Loucy (cell line): ENCODE data around the gene PDLIM3.
"Not testable (repeated sequence)": the region's sequence is repeated elsewhere in the genome, so short reads cannot be mapped to it uniquely, and the experiment has no call there.

Source experiments
- H2AFZ ChIP-seq: fragments of 200-600 bp; sonication (generic); 2 replicates; pipeline ENCODE4 v1.6.0; 2016; ENCODE audit warnings: antibody characterized with exemption, mild to moderate bottlenecking, low read length, moderate library complexity
- H3F3A ChIP-seq: fragments of 200-600 bp; 2 replicates; pipeline ENCODE4 v1.6.0; 2016; ENCODE audit warnings: antibody characterized with exemption, low read depth, mild to moderate bottlenecking
- H3K27me3 ChIP-seq: fragments of 200-600 bp; sonication (generic); 2 replicates; pipeline ENCODE4 v1.6.1; 2014; ENCODE audit warnings: low read length, mild to moderate bottlenecking; ENCODE audit not compliant: insufficient read depth, poor library complexity, severe bottlenecking
- H3K36me3 ChIP-seq: fragments of 200-600 bp; sonication (generic); 2 replicates; pipeline ENCODE4 v1.6.1; 2016; ENCODE audit warnings: low read length; ENCODE audit not compliant: insufficient read depth
- H3K4me1 ChIP-seq: fragments of 200-600 bp; sonication (generic); 2 replicates; pipeline ENCODE4 v1.5.1; 2014; ENCODE audit warnings: low read length, mild to moderate bottlenecking; ENCODE audit not compliant: insufficient read depth, poor library complexity, severe bottlenecking
- H3K4me2 ChIP-seq: fragments of 200-600 bp; sonication (generic); 2 replicates; pipeline ENCODE4 v1.6.0; 2014; ENCODE audit warnings: antibody characterized with exemption, low read length, low read depth, mild to moderate bottlenecking; ENCODE audit not compliant: poor library complexity, severe bottlenecking
- H3K4me3 ChIP-seq: fragments of 200-600 bp; sonication (generic); 2 replicates; pipeline ENCODE4 v1.5.1; 2014; ENCODE audit warnings: low read length, mild to moderate bottlenecking, mixed read lengths; ENCODE audit not compliant: poor library complexity, severe bottlenecking
- H3K79me2 ChIP-seq: fragments of 200-600 bp; sonication (generic); 2 replicates; pipeline ENCODE4 v1.6.1; 2014; ENCODE audit warnings: low read length; ENCODE audit not compliant: insufficient read depth
- H3K9ac ChIP-seq: fragments of 200-600 bp; sonication (generic); 2 replicates; pipeline ENCODE4 v1.6.0; 2014; ENCODE audit warnings: mild to moderate bottlenecking, low read depth, low read length, moderate library complexity; ENCODE audit not compliant: poor library complexity, severe bottlenecking
- H3K9me2 ChIP-seq: fragments of 200-600 bp; sonication (generic); replicated peaks from 2 replicates; pipeline ENCODE4 v1.6.1; 2016; ENCODE audit warnings: low read depth, low read length, mixed read lengths
- H3K9me3 ChIP-seq: fragments of 200-600 bp; sonication (generic); 2 replicates; pipeline ENCODE4 v1.6.1; 2014; ENCODE audit warnings: mild to moderate bottlenecking, antibody characterized with exemption, low read length, low read depth; ENCODE audit not compliant: insufficient read depth
- H4K20me1 ChIP-seq: fragments of 200-600 bp; sonication (generic); 2 replicates; pipeline ENCODE4 v1.6.0; 2014; ENCODE audit warnings: antibody characterized with exemption, low read length, mild to moderate bottlenecking; ENCODE audit not compliant: insufficient read depth, poor library complexity, severe bottlenecking
- EZH2phosphoT487 ChIP-seq: fragments of 200-600 bp; IDR thresholded peaks from 2 replicates; pipeline ENCODE4 v1.6.1; 2018; ENCODE audit warnings: antibody characterized with exemption, mild to moderate bottlenecking, moderate library complexity, borderline replicate concordance
- TF ChIP-seq, protein P1 (sequence below): fragments of 200-600 bp; sonication (generic); conservative IDR thresholded peaks from 2 replicates; pipeline ENCODE4 v1.5.1; 2014; ENCODE audit warnings: mild to moderate bottlenecking, antibody characterized with exemption, low read length

Gene PDLIM3

DNA sequence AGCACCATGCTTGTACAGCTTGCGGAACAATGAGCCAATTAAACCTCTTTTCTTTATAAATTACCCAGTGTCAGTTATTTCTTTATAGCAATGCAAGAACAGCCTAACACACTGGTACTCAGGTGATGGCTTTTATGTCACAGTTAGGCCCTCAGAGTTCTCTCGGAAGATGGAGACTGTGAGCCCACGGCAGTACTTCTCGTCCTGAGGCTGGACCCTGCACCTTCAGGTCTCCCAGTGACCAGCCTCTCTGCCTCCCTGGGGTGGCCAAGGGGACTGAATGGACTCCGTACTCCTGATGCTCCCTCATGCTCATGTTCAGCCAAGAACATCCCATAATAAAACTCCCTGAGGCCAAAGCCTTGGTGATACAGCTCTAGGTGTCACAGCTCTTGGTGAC is 25.0 kb upstream of the PDLIM3 start:
- no peaks in the 10 kb centered on the region for H3K27me3 ChIP-seq
- no peaks in the 10 kb centered on the region; the same call in 1 of the 2 replicates for H3K9me3 ChIP-seq
- no peaks in the 10 kb centered on the region for H4K20me1 ChIP-seq
- H3K9me2 ChIP-seq: no peaks in the 10 kb centered on the region
- no peaks in the 10 kb centered on the region for H3K4me1 ChIP-seq
- TF ChIP-seq, protein P1, sequence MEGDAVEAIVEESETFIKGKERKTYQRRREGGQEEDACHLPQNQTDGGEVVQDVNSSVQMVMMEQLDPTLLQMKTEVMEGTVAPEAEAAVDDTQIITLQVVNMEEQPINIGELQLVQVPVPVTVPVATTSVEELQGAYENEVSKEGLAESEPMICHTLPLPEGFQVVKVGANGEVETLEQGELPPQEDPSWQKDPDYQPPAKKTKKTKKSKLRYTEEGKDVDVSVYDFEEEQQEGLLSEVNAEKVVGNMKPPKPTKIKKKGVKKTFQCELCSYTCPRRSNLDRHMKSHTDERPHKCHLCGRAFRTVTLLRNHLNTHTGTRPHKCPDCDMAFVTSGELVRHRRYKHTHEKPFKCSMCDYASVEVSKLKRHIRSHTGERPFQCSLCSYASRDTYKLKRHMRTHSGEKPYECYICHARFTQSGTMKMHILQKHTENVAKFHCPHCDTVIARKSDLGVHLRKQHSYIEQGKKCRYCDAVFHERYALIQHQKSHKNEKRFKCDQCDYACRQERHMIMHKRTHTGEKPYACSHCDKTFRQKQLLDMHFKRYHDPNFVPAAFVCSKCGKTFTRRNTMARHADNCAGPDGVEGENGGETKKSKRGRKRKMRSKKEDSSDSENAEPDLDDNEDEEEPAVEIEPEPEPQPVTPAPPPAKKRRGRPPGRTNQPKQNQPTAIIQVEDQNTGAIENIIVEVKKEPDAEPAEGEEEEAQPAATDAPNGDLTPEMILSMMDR: no peak
- no peak for TF ChIP-seq EZH2phosphoT487
- H3K4me2 ChIP-seq: no peak overlapping the region
- no peak overlapping the region for H3K4me3 ChIP-seq
- no peak overlapping the region for H3K9ac ChIP-seq
- H3K36me3 ChIP-seq: no peaks in the 10 kb centered on the region
- no peak overlapping the region for H2AFZ ChIP-seq
- H3K79me2 ChIP-seq: no peaks in the 10 kb centered on the region
- no peaks in the 10 kb centered on the region for H3F3A ChIP-seq

DNA sequence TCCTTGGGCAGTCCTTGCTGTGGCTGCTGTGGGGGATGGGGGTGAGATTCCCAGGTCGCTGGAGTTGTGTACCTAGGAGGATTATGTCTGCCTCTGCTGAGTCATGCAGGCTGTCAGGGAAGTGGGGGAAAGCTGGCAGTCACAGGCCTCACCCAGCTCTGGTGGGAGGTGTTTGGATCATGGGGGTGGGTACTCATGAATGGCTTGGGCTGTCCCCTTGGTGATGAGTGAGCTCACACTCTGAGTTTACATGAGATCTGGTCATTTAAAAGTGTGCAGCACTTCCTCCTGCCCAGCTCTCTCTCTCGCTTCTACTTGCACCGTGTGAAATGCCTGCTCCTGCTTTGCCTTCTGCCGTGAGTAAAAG is 24.6 kb upstream of the PDLIM3 start:
- Histone ChIP-seq H3K4me1 (no peaks in the 10 kb centered on the region), H4K20me1 (no peaks in the 10 kb centered on the region), H3K4me3 (no peak overlapping the region), H3K79me2 (no peaks in the 10 kb centered on the region), H3K27me3 (no peaks in the 10 kb centered on the region), H3K36me3 (no peaks in the 10 kb centered on the region), H3K9me3 (no peaks in the 10 kb centered on the region; the same call in 1 of the 2 replicates), H3K9me2 (no peaks in the 10 kb centered on the region), H3K9ac (no peak overlapping the region), H2AFZ (no peak overlapping the region), H3F3A (no peaks in the 10 kb centered on the region), H3K4me2 (no peak overlapping the region)
- TF ChIP-seq EZH2phosphoT487: no peak
- TF ChIP-seq, protein P1: no peak

DNA sequence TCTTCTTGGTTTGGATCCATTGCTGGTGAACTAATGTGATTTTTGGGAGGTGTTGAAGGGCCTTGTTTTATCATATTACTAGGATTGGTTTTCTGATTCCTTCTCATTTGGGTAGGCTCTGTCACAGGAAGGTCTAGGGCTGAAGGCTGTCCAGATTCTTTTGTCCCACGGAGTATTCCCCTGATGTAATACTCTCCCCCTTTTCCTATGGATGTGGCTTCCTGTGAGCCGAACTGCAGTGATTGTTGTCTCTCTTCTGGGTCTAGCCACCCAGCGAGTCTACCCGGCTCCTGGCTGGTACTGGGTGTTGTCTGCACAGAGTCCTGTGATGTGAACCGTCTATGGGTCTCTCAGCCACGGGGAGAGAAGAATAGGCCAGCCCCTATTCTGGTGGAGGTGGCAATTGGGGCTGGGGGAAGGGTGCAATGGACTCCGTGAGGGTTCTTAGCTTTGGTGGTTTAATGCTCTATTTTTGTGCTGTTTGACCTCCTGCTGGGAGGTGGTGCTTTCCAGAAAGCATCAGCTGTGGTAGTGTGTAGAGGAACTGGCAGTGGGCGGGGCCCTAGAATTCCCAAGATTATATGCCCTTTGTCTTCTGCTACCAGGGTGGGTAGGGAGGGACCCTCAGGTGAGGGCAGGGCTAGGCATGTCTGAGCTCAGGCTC is 24.1 kb upstream of the PDLIM3 start:
- H3K36me3 ChIP-seq, H3F3A ChIP-seq, H3K4me3 ChIP-seq, H3K9me2 ChIP-seq, H3K4me1 ChIP-seq, H3K27me3 ChIP-seq, H3K9ac ChIP-seq, H4K20me1 ChIP-seq, H3K4me2 ChIP-seq, H3K79me2 ChIP-seq, H3K9me3 ChIP-seq, H2AFZ ChIP-seq: not testable (repeated sequence)

DNA sequence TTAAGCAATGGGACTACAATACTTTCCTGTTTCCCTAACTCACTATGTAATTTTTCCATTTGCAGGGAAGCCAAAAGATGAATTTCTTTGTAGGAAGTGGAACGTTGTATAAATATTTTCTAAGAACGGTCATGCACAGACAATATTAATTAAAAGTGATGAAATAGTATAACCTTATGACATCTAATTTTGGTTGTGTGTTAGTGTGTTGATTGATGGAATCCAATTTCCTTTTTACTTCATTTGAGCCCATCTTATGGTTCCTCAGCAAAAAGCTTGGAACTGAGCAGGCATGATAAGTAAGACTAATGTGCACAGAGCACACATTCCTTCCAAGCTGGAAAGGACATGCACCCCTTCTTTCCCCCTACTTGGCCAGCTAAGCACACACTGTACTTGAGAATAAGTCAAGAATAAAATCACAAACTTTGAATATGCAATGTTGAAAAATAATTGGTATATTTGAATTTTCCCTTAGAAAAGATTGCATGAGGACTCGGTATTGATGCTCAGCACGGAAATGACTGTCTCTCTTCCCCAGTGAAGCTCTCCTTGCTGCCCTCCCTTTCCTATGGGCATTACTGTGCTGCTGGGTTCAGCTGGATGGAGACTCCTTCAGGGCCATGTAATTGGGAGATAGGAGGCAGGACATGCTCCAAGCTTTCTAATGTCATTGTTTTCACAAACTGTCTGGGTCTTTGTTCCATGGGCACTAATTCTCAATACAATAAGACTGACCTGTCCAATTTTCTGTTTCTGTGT is 19.2 kb upstream of the PDLIM3 start:
- H3F3A ChIP-seq: no peaks in the 10 kb centered on the region
- TF ChIP-seq, protein P1: no peak
- TF ChIP-seq EZH2phosphoT487: no peak
- no peaks in the 10 kb centered on the region for H4K20me1 ChIP-seq

More for the DNA sequence above, 19.2 kb upstream of the PDLIM3 start:
- H3K9me2 ChIP-seq: no peaks in the 10 kb centered on the region
- H3K9me3 ChIP-seq: no peaks in the 10 kb centered on the region; the same call in 1 of the 2 replicates
- no peak overlapping the region for H3K4me3 ChIP-seq
- H3K4me2 ChIP-seq: no peak overlapping the region
- no peaks in the 10 kb centered on the region for H3K27me3 ChIP-seq
- H3K79me2 ChIP-seq: no peaks in the 10 kb centered on the region
- H3K4me1 ChIP-seq: no peaks in the 10 kb centered on the region
- H2AFZ ChIP-seq: no peak overlapping the region
- no peaks in the 10 kb centered on the region for H3K36me3 ChIP-seq
- no peak overlapping the region for H3K9ac ChIP-seq
